DMS 273 (cell line): ENCODE measurements around the gene BRCC3.
A peak's percentile ranks its signal among the peaks of the same experiment; 100 is the strongest.

Experiments used
- DNase-seq: peaks from one replicate; lab custom pipeline; 2025; ENCODE audit not compliant: unreplicated experiment; lab: John Stamatoyannopoulos, UW

Gene BRCC3

GRCh38 chrX:155056877-155057792 is 14.2 kb upstream of the BRCC3 start:
- peak; percentile 64 for DNase-seq

- DNase-seq = no peak
These were observed 9.5 kb upstream of the BRCC3 start for GRCh38 chrX:155061760-155062159.

GRCh38 chrX:155065035-155065734 is 6.1 kb upstream of the BRCC3 start:
- no peak for DNase-seq

GRCh38 chrX:155068165-155068564 is 3.1 kb upstream of the BRCC3 start:
- no peak for DNase-seq

- DNase-seq = no peak
These were observed 1.9 kb upstream of the BRCC3 start for GRCh38 chrX:155069414-155069813.

- peak; percentile 44 for DNase-seq
These were observed 1.3 kb upstream of the BRCC3 start for GRCh38 chrX:155070038-155070437.

GRCh38 chrX:155070663-155070974 is 689 bp upstream of the BRCC3 start:
- no peak for DNase-seq

- peak; percentile 63 for DNase-seq
These were observed 479 bp downstream of the BRCC3 start for GRCh38 chrX:155071694-155072280.

GRCh38 chrX:155086202-155086840 is 15.0 kb downstream of the BRCC3 start:
- peak; percentile 78 for DNase-seq

GRCh38 chrX:155086961-155087735 is 15.8 kb downstream of the BRCC3 start:
- DNase-seq = no peak

- DNase-seq = peak; percentile 69
These were observed 23.3 kb downstream of the BRCC3 start for GRCh38 chrX:155094468-155095061.

GRCh38 chrX:155105919-155106318 is 34.6 kb downstream of the BRCC3 start:
- no peak for DNase-seq

GRCh38 chrX:155108427-155108826 is 37.1 kb downstream of the BRCC3 start:
- DNase-seq = no peak

GRCh38 chrX:155112171-155112570 is 40.9 kb downstream of the BRCC3 start:
- no peak for DNase-seq

GRCh38 chrX:155113097-155113496 is 41.8 kb downstream of the BRCC3 start:
- no peak for DNase-seq

GRCh38 chrX:155115174-155115819 is 44.0 kb downstream of the BRCC3 start:
- DNase-seq = no peak

GRCh38 chrX:155127465-155127864 is 56.2 kb downstream of the BRCC3 start:
- DNase-seq = no peak

GRCh38 chrX:155127940-155128339 is 56.6 kb downstream of the BRCC3 start:
- no peak for DNase-seq

- no peak for DNase-seq
These were observed 60.8 kb downstream of the BRCC3 start for GRCh38 chrX:155132110-155132509.

- DNase-seq = peak; percentile 46
These were observed 62.9 kb downstream of the BRCC3 start for GRCh38 chrX:155134255-155134654.
